GM12878 (cell line): ENCODE data around the gene KIAA1328.
"Not testable (repeated sequence)": the region's sequence is repeated elsewhere in the genome, so short reads cannot be mapped to it uniquely, and the experiment has no call there.

Source experiments
- NRF1 ChIP-seq: conservative IDR thresholded peaks from 2 replicates; pipeline ENCODE4 v1.6.1; 2011; ENCODE audit warnings: mild to moderate bottlenecking, low read depth, low read length, improper control_type of control experiment
- ZNF274 ChIP-seq: IDR thresholded peaks from one replicate; pipeline ENCODE4 v1.8.0; 2011; ENCODE audit not compliant: insufficient read length, insufficient read depth
- TF ChIP-seq, protein P1 (sequence below), 3 experiments: IDR thresholded peaks in 2 of 3; conservative IDR thresholded peaks in 1 of 3; 2 replicates each; pipeline ENCODE4 v1.5.1; 2011; ENCODE audit warnings: low read depth in 3 of 3, low read length in 3 of 3, mild to moderate bottlenecking in 3 of 3, control low read depth in 2 of 3, moderate library complexity in 2 of 3, inconsistent platforms in 1 of 3, mixed read lengths in 1 of 3; ENCODE audit not compliant: control insufficient read depth in 2 of 3, insufficient read depth in 1 of 3; ENCODE audit errors: extremely low read depth in 1 of 3

DNA sequence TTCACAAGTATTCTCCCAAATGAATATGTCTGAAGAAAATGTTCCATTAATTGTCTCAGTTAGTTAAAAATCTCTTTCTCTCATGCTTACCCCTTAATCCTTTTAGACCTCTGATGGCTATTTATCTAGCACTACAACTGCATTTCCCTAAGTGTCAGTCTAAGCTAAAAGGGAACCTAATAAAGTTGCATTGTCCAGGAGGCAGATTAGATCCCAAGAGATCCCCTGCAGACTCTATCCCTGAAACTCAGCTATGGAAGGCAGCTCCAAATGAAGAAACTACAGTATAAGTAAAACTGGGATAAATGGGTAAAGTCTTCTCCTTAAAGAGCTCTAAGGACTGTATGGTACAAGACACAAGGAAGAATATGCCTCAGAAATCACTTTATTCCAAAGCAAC, 12.8 kb upstream of the KIAA1328 start:
- not testable (repeated sequence) for TF ChIP-seq ZNF274, NRF1
- TF ChIP-seq, protein P1, sequence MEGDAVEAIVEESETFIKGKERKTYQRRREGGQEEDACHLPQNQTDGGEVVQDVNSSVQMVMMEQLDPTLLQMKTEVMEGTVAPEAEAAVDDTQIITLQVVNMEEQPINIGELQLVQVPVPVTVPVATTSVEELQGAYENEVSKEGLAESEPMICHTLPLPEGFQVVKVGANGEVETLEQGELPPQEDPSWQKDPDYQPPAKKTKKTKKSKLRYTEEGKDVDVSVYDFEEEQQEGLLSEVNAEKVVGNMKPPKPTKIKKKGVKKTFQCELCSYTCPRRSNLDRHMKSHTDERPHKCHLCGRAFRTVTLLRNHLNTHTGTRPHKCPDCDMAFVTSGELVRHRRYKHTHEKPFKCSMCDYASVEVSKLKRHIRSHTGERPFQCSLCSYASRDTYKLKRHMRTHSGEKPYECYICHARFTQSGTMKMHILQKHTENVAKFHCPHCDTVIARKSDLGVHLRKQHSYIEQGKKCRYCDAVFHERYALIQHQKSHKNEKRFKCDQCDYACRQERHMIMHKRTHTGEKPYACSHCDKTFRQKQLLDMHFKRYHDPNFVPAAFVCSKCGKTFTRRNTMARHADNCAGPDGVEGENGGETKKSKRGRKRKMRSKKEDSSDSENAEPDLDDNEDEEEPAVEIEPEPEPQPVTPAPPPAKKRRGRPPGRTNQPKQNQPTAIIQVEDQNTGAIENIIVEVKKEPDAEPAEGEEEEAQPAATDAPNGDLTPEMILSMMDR (IDR thresholded peaks at IDR 0.05 in 2 of 3, conservative IDR thresholded peaks at IDR 0.05 in 1 of 3; ENCODE audit: control insufficient read depth in 2 of 3, extremely low read depth in 1 of 3, insufficient read depth in 1 of 3, low read depth in 3 of 3, low read length in 3 of 3): not testable (repeated sequence)
